Astrocyte (in vitro differentiated cells and primary cell): ENCODE data around the gene IFNL2.
"Not testable (repeated sequence)": the region's sequence is repeated elsewhere in the genome, so short reads cannot be mapped to it uniquely, and the experiment has no call there.

Source experiments
- EZH2 ChIP-seq: IDR thresholded peaks from 2 replicates; pipeline ENCODE4 v1.6.1; 2012; ENCODE audit warnings: mild to moderate bottlenecking, low read length, inconsistent platforms; ENCODE audit not compliant: insufficient read depth
- TF ChIP-seq, protein P1 (sequence below): IDR thresholded peaks from 2 replicates; pipeline ENCODE4 v1.5.1; 2011; ENCODE audit warnings: low read depth, mild to moderate bottlenecking, inconsistent platforms, low read length, moderate library complexity; ENCODE audit not compliant: insufficient read depth

DNA sequence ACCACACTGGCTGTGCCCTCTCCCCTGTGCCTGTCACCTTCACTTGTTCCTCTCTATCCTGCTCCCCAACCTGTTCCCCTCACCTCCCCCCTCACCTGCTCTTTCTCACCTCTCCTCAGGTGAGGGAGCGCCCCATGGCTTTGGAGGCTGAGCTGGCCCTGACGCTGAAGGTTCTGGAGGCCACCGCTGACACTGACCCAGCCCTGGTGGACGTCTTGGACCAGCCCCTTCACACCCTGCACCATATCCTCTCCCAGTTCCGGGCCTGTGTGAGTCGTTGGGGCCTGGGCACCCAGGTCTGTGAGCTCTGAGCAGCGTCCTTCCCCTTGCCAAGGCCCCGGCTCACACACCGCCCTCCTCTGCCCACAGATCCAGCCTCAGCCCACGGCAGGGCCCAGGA lies 1.2 kb downstream of the IFNL2 start:
- not testable (repeated sequence) for TF ChIP-seq EZH2
- TF ChIP-seq, protein P1, sequence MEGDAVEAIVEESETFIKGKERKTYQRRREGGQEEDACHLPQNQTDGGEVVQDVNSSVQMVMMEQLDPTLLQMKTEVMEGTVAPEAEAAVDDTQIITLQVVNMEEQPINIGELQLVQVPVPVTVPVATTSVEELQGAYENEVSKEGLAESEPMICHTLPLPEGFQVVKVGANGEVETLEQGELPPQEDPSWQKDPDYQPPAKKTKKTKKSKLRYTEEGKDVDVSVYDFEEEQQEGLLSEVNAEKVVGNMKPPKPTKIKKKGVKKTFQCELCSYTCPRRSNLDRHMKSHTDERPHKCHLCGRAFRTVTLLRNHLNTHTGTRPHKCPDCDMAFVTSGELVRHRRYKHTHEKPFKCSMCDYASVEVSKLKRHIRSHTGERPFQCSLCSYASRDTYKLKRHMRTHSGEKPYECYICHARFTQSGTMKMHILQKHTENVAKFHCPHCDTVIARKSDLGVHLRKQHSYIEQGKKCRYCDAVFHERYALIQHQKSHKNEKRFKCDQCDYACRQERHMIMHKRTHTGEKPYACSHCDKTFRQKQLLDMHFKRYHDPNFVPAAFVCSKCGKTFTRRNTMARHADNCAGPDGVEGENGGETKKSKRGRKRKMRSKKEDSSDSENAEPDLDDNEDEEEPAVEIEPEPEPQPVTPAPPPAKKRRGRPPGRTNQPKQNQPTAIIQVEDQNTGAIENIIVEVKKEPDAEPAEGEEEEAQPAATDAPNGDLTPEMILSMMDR, result not testable (repeated sequence)
